Hepatocyte (in vitro differentiated cells): ENCODE measurements around the gene TMEM132A. TPM values are rescaled to one million over a fixed set of nuclear protein-coding genes. Genes with fewer than 3 reads are reported as not detected.
A peak's percentile ranks its signal among the peaks of the same experiment; 100 is the strongest.

Experiments used
- DNase-seq: peaks from one replicate; pipeline ENCODE4 v3.0.0-alpha.2; 2016; ENCODE audit warnings: low spot score
- H2AFZ ChIP-seq: fragments of 200-600 bp; sonication (generic); 2 replicates; pipeline ENCODE4 v1.6.0; 2016; ENCODE audit warnings: antibody characterized with exemption, mild to moderate bottlenecking
- H3K27ac ChIP-seq: fragments of 200-600 bp; sonication (generic); 2 replicates; pipeline ENCODE4 v1.5.1; 2016; ENCODE audit warnings: mild to moderate bottlenecking
- H3K27me3 ChIP-seq: fragments of 200-600 bp; sonication (generic); 2 replicates; pipeline ENCODE4 v1.6.1; 2016
- H3K36me3 ChIP-seq: fragments of 200-600 bp; sonication (generic); replicated peaks from 2 replicates; pipeline ENCODE4 v1.5.1; 2016; ENCODE audit warnings: low read depth; ENCODE audit not compliant: insufficient read depth
- H3K4me1 ChIP-seq: fragments of 200-600 bp; sonication (generic); 2 replicates; pipeline ENCODE4 v1.5.1; 2016; ENCODE audit warnings: mild to moderate bottlenecking, moderate library complexity; ENCODE audit not compliant: insufficient read depth
- H3K4me2 ChIP-seq: fragments of 200-600 bp; sonication (generic); 2 replicates; pipeline ENCODE4 v1.6.0; 2016
- H3K4me3 ChIP-seq: fragments of 200-600 bp; sonication (generic); 2 replicates; pipeline ENCODE4 v1.5.1; 2016; ENCODE audit warnings: mild to moderate bottlenecking
- H3K79me2 ChIP-seq: fragments of 200-600 bp; sonication (generic); 2 replicates; pipeline ENCODE4 v1.6.0; 2017; ENCODE audit warnings: mild to moderate bottlenecking
- H3K9me2 ChIP-seq: fragments of 200-600 bp; sonication (generic); replicated peaks from 2 replicates; pipeline ENCODE4 v1.6.0; 2017; ENCODE audit warnings: mild to moderate bottlenecking; ENCODE audit not compliant: insufficient read depth
- H3K9me3 ChIP-seq: fragments of 200-600 bp; sonication (generic); 2 replicates; pipeline ENCODE4 v1.5.1; 2016; ENCODE audit warnings: low read depth, mild to moderate bottlenecking
- H4K20me1 ChIP-seq: fragments of 200-600 bp; sonication (generic); 2 replicates; pipeline ENCODE4 v1.6.0; 2016; ENCODE audit warnings: mild to moderate bottlenecking; ENCODE audit not compliant: insufficient read depth, poor library complexity, severe bottlenecking
- CTCF ChIP-seq: fragments of 200-600 bp; sonication (generic); IDR thresholded peaks from 2 replicates; pipeline ENCODE4 v1.5.1; 2016; ENCODE audit warnings: antibody characterized with exemption, mild to moderate bottlenecking; ENCODE audit not compliant: poor library complexity
- EZH2 ChIP-seq: fragments of 200-600 bp; sonication (generic); IDR thresholded peaks from 2 replicates; pipeline ENCODE4 v1.6.1; 2016; ENCODE audit warnings: antibody characterized with exemption, mild to moderate bottlenecking, borderline replicate concordance
- EZH2phosphoT487 ChIP-seq: fragments of 200-600 bp; sonication (generic); IDR thresholded peaks from one replicate; pipeline ENCODE4 v1.6.1; 2018; ENCODE audit warnings: antibody characterized with exemption, mild to moderate bottlenecking, low read depth, moderate library complexity; ENCODE audit not compliant: unreplicated experiment, severe bottlenecking
- whole genome bisulfite sequencing: methylation state at CpG from one replicate; pipeline ENCODE4 v1.1.6; 2016; ENCODE audit warnings: low lambda C conversion rate; ENCODE audit errors: missing lambda C conversion rate; 5-methylcytosine and 5-hydroxymethylcytosine counted together
- polyA plus RNA-seq: library from polyadenylated mRNA; unstranded; fragments of >200 nt; fragmentation: Nextera tagmentation; extraction: Ambion mirVana; gene quantifications from 2 replicates; pipeline ENCODE4 v1.2.1, GENCODE V29; 2016
- total RNA-seq: library from RNA; depleted of rRNA; stranded (reverse); fragments of >200 nt; gene quantifications from 2 replicates; pipeline ENCODE4 v1.2.3, GENCODE V29; 2014

The TMEM132A gene
- total and polyA plus RNA-seq, 2 experiments from 2014 or later, result 44.3 to 98.7 TPM

GRCh38 chr11:60914633-60915247 is 9.5 kb upstream of the TMEM132A start:
- Histone ChIP-seq H3K9me2 (no peaks in the 10 kb centered on the region), H3K4me2 (peak overlapping the region; percentile 90), H3K27me3 (no peaks in the 10 kb centered on the region), H3K79me2 (peaks cover 42% of the 10 kb centered on the region), H3K4me3 (peak overlapping the region; percentile 53), H4K20me1 (peaks cover 3% of the 10 kb centered on the region), H3K27ac (peak overlapping the region; percentile 92), H3K4me1 (peaks cover 10% of the 10 kb centered on the region), H3K36me3 (no peaks in the 10 kb centered on the region), H2AFZ (peak overlapping the region; percentile 78), H3K9me3 (no peaks in the 10 kb centered on the region)
- peak; percentile 48 for DNase-seq
- 2% methylated on average over 31 of the region's 31 CpGs for WGBS
- TF ChIP-seq EZH2phosphoT487 (no peak), CTCF (no peak), EZH2 (no peak)

- no peaks in the 10 kb centered on the region for H3K27me3 ChIP-seq
- WGBS, result 7% methylated on average over 17 of the region's 17 CpGs
- H2AFZ ChIP-seq, result peak overlapping the region; percentile 78
- peak; percentile 74 for DNase-seq
- H3K79me2 ChIP-seq, result peaks cover 46% of the 10 kb centered on the region
- H3K4me1 ChIP-seq, result peaks cover 10% of the 10 kb centered on the region
- peaks cover 3% of the 10 kb centered on the region for H4K20me1 ChIP-seq
- peak overlapping the region; percentile 92 for H3K27ac ChIP-seq
- peak overlapping the region; percentile 90 for H3K4me2 ChIP-seq
- no peaks in the 10 kb centered on the region for H3K9me2 ChIP-seq
- H3K4me3 ChIP-seq, result peak overlapping the region; percentile 53
- H3K9me3 ChIP-seq, result no peaks in the 10 kb centered on the region
- no peak for TF ChIP-seq EZH2phosphoT487
- no peak for TF ChIP-seq EZH2
- peak; percentile 42 for TF ChIP-seq CTCF
- no peaks in the 10 kb centered on the region for H3K36me3 ChIP-seq
Observed at GRCh38 chr11:60915248-60915914, 8.9 kb upstream of the TMEM132A start.

- 75% methylated on average over 3 of the region's 3 CpGs for WGBS
- Histone ChIP-seq H3K27me3 (no peaks in the 10 kb centered on the region), H3K27ac (no peak overlapping the region), H3K4me1 (peaks cover 10% of the 10 kb centered on the region), H3K9me2 (no peaks in the 10 kb centered on the region), H3K4me3 (no peak overlapping the region), H3K4me2 (no peak overlapping the region), H4K20me1 (peaks cover 3% of the 10 kb centered on the region), H3K9me3 (no peaks in the 10 kb centered on the region), H3K79me2 (peaks cover 46% of the 10 kb centered on the region), H3K36me3 (no peaks in the 10 kb centered on the region), H2AFZ (no peak overlapping the region)
- no peak for DNase-seq
- TF ChIP-seq EZH2 (no peak), EZH2phosphoT487 (no peak), CTCF (no peak)
Observed at GRCh38 chr11:60916669-60917206, 7.5 kb upstream of the TMEM132A start.
